Activated CD4-positive, alpha-beta memory T cell treated with anti-CD3 and anti-CD28 coated beads, Interleukin-2, amount 10 ng/mL, durations not matched to agents 7 days and 5 days (primary cell): Measurements from ENCODE around the gene LRRC4C. TPM values are rescaled to one million over a fixed set of nuclear protein-coding genes. Genes with fewer than 3 reads are reported as not detected.
"Not testable (repeated sequence)": the region's sequence is repeated elsewhere in the genome, so short reads cannot be mapped to it uniquely, and the experiment has no call there.

Source experiments
- CTCF ChIA-PET: fragments of 350-600 bp; sonication (Branson Sonifier 250); formaldehyde crosslinking; loops from one replicate; lab custom pipeline; 2021; ENCODE audit warnings: antibody characterized with exemption, inconsistent platforms; lab: Charles Lee
- POLR2A ChIA-PET: fragments of 350-600 bp; sonication (Branson Sonifier 250); formaldehyde crosslinking; loops from one replicate; lab custom pipeline; 2021; ENCODE audit warnings: antibody characterized with exemption; lab: Charles Lee
- DNase-seq: peaks from one replicate; pipeline ENCODE4 v3.0.0-alpha.2; 2020
- H3K27ac Mint-ChIP-seq: one replicate; pipeline ENCODE4 v1.8.0; 2021; ENCODE audit warnings: mild to moderate bottlenecking, mixed read lengths
- H3K27me3 Mint-ChIP-seq: one replicate; pipeline ENCODE4 v1.8.0; 2021; ENCODE audit warnings: mixed read lengths
- H3K36me3 Mint-ChIP-seq: one replicate; pipeline ENCODE4 v1.8.0; 2021; ENCODE audit warnings: low read depth, mixed read lengths
- H3K4me1 Mint-ChIP-seq: one replicate; pipeline ENCODE4 v1.8.0; 2021; ENCODE audit warnings: mixed read lengths
- H3K4me3 Mint-ChIP-seq: one replicate; pipeline ENCODE4 v1.8.0; 2021; ENCODE audit warnings: mild to moderate bottlenecking, mixed read lengths
- H3K9me3 Mint-ChIP-seq: one replicate; pipeline ENCODE4 v1.8.0; 2021; ENCODE audit warnings: mixed read lengths
- total RNA-seq, 2 experiments: library from RNA; stranded (reverse); gene quantifications; one replicate each; pipeline ENCODE4 v1.2.3, GENCODE V29; 2021

LRRC4C gene
- total RNA-seq, 2 experiments from 2014 or later = not detected

DNA sequence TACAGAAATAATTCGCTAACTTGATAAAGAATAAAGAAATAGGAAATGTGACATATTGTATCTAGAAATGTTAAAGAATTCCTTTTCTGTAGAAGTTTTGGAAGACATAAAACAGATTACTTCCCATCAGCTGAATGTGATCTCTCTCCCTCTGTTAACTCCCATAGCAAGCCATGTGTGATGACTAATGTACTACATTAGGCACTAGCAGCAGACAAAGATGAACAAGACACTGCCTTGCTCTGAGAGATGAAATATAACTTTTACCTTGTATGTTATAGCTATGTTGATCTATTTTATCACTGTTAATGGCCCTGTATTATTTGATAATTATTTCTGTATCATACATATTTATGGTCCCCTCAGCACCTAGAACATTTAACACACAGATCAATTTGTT is 817.2 kb downstream of the LRRC4C start:
- ChIA-PET POLR2A (no interaction called here), CTCF (no interaction called here)
- H3K4me1 Mint-ChIP-seq = no peaks in the 10 kb centered on the region
- H3K4me3 Mint-ChIP-seq = no peak overlapping the region
- peaks cover 4% of the 10 kb centered on the region for H3K9me3 Mint-ChIP-seq
- H3K27me3 Mint-ChIP-seq = no peaks in the 10 kb centered on the region
- no peaks in the 10 kb centered on the region for H3K36me3 Mint-ChIP-seq
- no peak overlapping the region for H3K27ac Mint-ChIP-seq
- no peak for DNase-seq

GRCh38 chr11:40619654-40620053 is 839.8 kb downstream of the LRRC4C start:
- ChIA-PET CTCF (no interaction called here), POLR2A (no interaction called here)
- Mint-ChIP-seq H3K36me3 (no peaks in the 10 kb centered on the region), H3K4me1 (no peaks in the 10 kb centered on the region), H3K4me3 (no peak overlapping the region), H3K27ac (no peak overlapping the region), H3K9me3 (peaks cover 4% of the 10 kb centered on the region), H3K27me3 (no peaks in the 10 kb centered on the region)
- no peak for DNase-seq

GRCh38 chr11:40606800-40607199 is 852.7 kb downstream of the LRRC4C start:
- CTCF ChIA-PET = no interaction called here

GRCh38 chr11:40602866-40603552 is 856.4 kb downstream of the LRRC4C start:
- no peaks in the 10 kb centered on the region for H3K27me3 Mint-ChIP-seq
- H3K4me1 Mint-ChIP-seq = no peaks in the 10 kb centered on the region
- H3K27ac Mint-ChIP-seq = no peak overlapping the region
- H3K9me3 Mint-ChIP-seq = peaks cover 34% of the 10 kb centered on the region
- no peaks in the 10 kb centered on the region for H3K36me3 Mint-ChIP-seq
- DNase-seq = no peak
- CTCF ChIA-PET = no interaction called here
- POLR2A ChIA-PET = no interaction called here
- no peak overlapping the region for H3K4me3 Mint-ChIP-seq

More at GRCh38 chr11:40606800-40607199, 852.7 kb downstream of the LRRC4C start:
- Mint-ChIP-seq H3K27ac (no peak overlapping the region), H3K27me3 (no peaks in the 10 kb centered on the region), H3K4me3 (no peak overlapping the region), H3K36me3 (no peaks in the 10 kb centered on the region), H3K9me3 (peaks cover 31% of the 10 kb centered on the region), H3K4me1 (no peaks in the 10 kb centered on the region)
- POLR2A ChIA-PET = no interaction called here
- DNase-seq = no peak

- Mint-ChIP-seq H3K9me3 (peaks cover 17% of the 10 kb centered on the region), H3K27me3 (no peaks in the 10 kb centered on the region), H3K36me3 (no peaks in the 10 kb centered on the region), H3K4me3 (no peak overlapping the region), H3K4me1 (no peaks in the 10 kb centered on the region), H3K27ac (no peak overlapping the region)
- ChIA-PET POLR2A (no interaction called here), CTCF (no interaction called here)
- no peak for DNase-seq
These were observed 861.8 kb downstream of the LRRC4C start for GRCh38 chr11:40597546-40598113.

- H3K9me3 Mint-ChIP-seq = peaks cover 14% of the 10 kb centered on the region
- H3K27ac Mint-ChIP-seq = no peak overlapping the region
- ChIA-PET POLR2A (no interaction called here), CTCF (no interaction called here)
- DNase-seq = no peak
- H3K36me3 Mint-ChIP-seq = no peaks in the 10 kb centered on the region
- no peak overlapping the region for H3K4me3 Mint-ChIP-seq
- no peaks in the 10 kb centered on the region for H3K4me1 Mint-ChIP-seq
- no peaks in the 10 kb centered on the region for H3K27me3 Mint-ChIP-seq
These were observed 886.1 kb downstream of the LRRC4C start for GRCh38 chr11:40573254-40573891.

DNA sequence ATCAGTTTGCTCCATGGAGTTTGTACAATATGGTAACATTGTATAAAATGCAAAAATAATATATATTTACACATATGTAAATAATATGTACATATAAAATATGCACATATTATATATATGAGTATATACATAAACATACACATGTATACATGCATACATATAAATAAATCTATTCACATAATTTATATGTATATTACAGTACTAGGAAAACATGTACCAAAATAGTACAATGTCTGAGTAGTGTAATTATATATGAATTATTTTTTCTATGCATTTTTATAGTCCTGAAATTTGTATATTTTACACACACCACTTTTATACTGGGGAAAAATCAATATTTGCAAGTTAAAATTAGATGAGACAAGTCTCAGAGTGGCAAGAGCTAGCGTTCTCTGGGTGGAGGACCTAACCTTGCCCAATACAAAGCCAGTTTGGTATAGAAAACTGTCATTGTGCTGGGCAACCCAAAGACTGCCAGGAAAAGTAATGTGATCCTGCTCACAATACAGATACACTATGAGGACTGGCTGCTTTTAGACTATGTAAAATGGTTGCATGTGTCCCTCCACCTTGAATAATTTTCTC is 889.4 kb downstream of the LRRC4C start:
- POLR2A ChIA-PET = no interaction called here
- peaks cover 7% of the 10 kb centered on the region for H3K9me3 Mint-ChIP-seq
- no peaks in the 10 kb centered on the region for H3K4me1 Mint-ChIP-seq
- H3K27ac Mint-ChIP-seq = no peak overlapping the region
- CTCF ChIA-PET = no interaction called here
- no peaks in the 10 kb centered on the region for H3K27me3 Mint-ChIP-seq
- H3K36me3 Mint-ChIP-seq = no peaks in the 10 kb centered on the region
- H3K4me3 Mint-ChIP-seq = no peak overlapping the region
- DNase-seq = no peak

DNA sequence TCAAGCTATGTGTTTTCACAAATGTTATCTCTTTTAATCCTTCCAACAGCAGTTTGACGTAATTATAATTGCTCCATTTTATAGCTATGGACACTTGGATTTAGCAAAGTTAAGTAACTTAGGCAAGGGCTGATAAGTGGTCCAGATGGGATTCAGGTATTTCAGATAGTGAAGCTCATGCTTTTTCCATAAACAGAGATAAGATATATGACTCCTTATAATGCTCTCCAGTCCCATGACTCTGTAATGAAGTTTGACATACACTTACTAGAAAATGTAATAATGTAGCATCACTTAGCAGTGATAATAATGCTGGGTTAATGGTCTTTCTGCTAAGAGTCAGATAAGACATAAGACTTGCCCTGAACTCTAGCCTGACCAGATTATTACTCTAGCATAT is 892.1 kb downstream of the LRRC4C start:
- CTCF ChIA-PET = no interaction called here
- POLR2A ChIA-PET = no interaction called here
- H3K27ac Mint-ChIP-seq = no peak overlapping the region
- peaks cover 20% of the 10 kb centered on the region for H3K9me3 Mint-ChIP-seq
- no peak for DNase-seq
- no peaks in the 10 kb centered on the region for H3K4me1 Mint-ChIP-seq
- no peaks in the 10 kb centered on the region for H3K36me3 Mint-ChIP-seq
- no peak overlapping the region for H3K4me3 Mint-ChIP-seq
- no peaks in the 10 kb centered on the region for H3K27me3 Mint-ChIP-seq

DNA sequence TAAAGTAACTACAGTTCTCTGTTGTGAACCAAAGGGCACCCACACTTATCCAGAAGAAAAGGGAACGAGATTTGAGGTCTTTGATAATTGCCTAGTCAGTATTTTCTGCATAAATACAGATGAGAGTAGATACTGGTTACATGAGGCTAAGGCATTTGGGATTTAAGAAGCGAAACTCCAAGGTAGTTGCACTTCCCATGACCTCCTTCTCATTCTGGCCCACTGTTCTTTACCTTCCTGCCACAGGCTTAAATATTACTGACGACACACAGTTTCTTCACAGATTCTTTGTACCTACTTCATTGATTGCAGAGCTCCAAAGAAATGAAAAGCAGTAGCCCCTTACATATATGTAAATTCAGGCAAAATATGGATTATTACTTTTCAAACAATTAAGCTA is 915.3 kb downstream of the LRRC4C start:
- H3K36me3 Mint-ChIP-seq = no peaks in the 10 kb centered on the region
- H3K27me3 Mint-ChIP-seq = no peaks in the 10 kb centered on the region
- DNase-seq = no peak
- H3K9me3 Mint-ChIP-seq = peaks cover 13% of the 10 kb centered on the region
- H3K4me1 Mint-ChIP-seq = no peaks in the 10 kb centered on the region
- H3K4me3 Mint-ChIP-seq = no peak overlapping the region
- H3K27ac Mint-ChIP-seq = no peak overlapping the region
- ChIA-PET CTCF (no interaction called here), POLR2A (no interaction called here)

DNA sequence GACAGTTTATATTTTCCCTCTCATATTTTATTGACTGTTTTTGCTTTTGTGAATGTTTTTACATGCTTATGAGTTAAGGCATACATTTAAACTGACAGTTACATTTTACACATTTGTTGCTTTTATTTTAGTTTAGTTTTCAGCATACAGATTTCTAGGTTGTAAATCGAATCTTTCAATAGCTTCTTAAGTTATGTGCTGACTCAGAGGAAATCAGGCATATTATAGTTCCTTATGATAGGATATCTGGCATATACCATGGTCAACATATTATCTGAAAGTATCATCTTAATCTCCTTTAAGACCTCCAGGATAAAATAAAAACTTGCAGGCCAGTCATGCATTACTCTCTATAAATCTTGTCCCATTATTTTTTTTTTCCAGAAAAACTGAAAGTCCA is 916.6 kb downstream of the LRRC4C start:
- DNase-seq = no peak
- ChIA-PET CTCF (no interaction called here), POLR2A (no interaction called here)
- H3K4me3 Mint-ChIP-seq = no peak overlapping the region
- H3K4me1 Mint-ChIP-seq = no peaks in the 10 kb centered on the region
- no peaks in the 10 kb centered on the region for H3K27me3 Mint-ChIP-seq
- H3K36me3 Mint-ChIP-seq = no peaks in the 10 kb centered on the region
- peaks cover 11% of the 10 kb centered on the region for H3K9me3 Mint-ChIP-seq
- no peak overlapping the region for H3K27ac Mint-ChIP-seq

DNA sequence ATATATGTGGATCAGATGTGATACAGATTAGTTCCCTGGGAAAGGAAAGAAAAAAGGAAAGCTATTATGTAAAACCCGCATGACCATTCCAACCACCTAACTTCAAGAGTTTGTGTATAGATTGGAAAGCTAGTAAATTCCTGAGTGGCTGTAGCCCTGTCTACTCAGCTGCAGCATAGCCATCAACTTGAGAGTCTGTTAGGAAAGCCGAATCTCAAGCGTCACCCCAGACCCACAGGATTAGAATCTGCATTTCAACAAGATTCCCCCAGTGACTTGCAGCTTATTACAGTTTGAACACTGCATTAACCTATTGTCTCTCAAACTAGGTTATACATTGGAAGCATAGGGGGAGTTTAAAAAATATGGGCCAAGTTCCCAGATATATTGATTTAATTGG is 921.7 kb downstream of the LRRC4C start:
- no peaks in the 10 kb centered on the region for H3K4me1 Mint-ChIP-seq
- POLR2A ChIA-PET = no interaction called here
- H3K36me3 Mint-ChIP-seq = no peaks in the 10 kb centered on the region
- no peak for DNase-seq
- no peaks in the 10 kb centered on the region for H3K27me3 Mint-ChIP-seq
- H3K27ac Mint-ChIP-seq = no peak overlapping the region
- peaks cover 20% of the 10 kb centered on the region for H3K9me3 Mint-ChIP-seq
- CTCF ChIA-PET = no interaction called here
- no peak overlapping the region for H3K4me3 Mint-ChIP-seq

GRCh38 chr11:40522080-40522479 is 937.4 kb downstream of the LRRC4C start:
- H3K36me3 Mint-ChIP-seq, CTCF ChIA-PET, H3K27ac Mint-ChIP-seq, H3K27me3 Mint-ChIP-seq, H3K4me1 Mint-ChIP-seq, POLR2A ChIA-PET, DNase-seq, H3K4me3 Mint-ChIP-seq, H3K9me3 Mint-ChIP-seq: not testable (repeated sequence)

DNA sequence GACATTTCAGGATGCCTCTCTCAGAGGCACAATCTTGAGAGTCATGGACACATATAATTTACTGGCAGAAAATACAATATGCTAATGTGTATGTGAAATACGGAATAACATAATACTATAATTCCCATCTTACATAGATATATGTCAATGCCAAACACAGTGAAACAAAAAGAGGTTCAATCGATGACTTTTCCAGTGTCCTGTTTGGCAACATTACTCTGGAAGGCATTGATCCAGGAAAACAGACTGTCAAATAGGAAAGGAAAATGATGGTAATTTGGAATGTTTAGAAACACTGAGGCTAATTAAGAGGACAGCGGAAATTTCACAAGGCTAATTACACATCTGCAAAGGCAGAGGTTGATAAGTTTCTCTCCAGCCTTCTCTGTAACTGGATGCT is 942.3 kb downstream of the LRRC4C start:
- Mint-ChIP-seq H3K4me1 (no peaks in the 10 kb centered on the region), H3K4me3 (no peak overlapping the region), H3K9me3 (peaks cover 8% of the 10 kb centered on the region), H3K36me3 (no peaks in the 10 kb centered on the region), H3K27ac (no peak overlapping the region), H3K27me3 (no peaks in the 10 kb centered on the region)
- POLR2A ChIA-PET = no interaction called here
- DNase-seq = no peak
- CTCF ChIA-PET = no interaction called here
